DMS79 (cell line): Measurements from ENCODE around the gene SEPTIN5.

Experiments used
- DNase-seq: peaks from one replicate; lab custom pipeline; 2025; lab: John Stamatoyannopoulos, UW

SEPTIN5 gene

GRCh38 chr22:19760951-19761724 is 46.8 kb downstream of the SEPTIN5 start:
- DNase-seq = no peak

GRCh38 chr22:19761725-19762567 is 47.6 kb downstream of the SEPTIN5 start:
- DNase-seq = no peak

- no peak for DNase-seq
Measured at GRCh38 chr22:19762568-19763457, 48.5 kb downstream of the SEPTIN5 start.

GRCh38 chr22:19763458-19764298 is 49.4 kb downstream of the SEPTIN5 start:
- DNase-seq = no peak

GRCh38 chr22:19764299-19764593 is 49.9 kb downstream of the SEPTIN5 start:
- DNase-seq = no peak

- DNase-seq = no peak
Measured at GRCh38 chr22:19764636-19765476, 50.6 kb downstream of the SEPTIN5 start.

GRCh38 chr22:19765477-19766239 is 51.4 kb downstream of the SEPTIN5 start:
- DNase-seq = no peak

DNA sequence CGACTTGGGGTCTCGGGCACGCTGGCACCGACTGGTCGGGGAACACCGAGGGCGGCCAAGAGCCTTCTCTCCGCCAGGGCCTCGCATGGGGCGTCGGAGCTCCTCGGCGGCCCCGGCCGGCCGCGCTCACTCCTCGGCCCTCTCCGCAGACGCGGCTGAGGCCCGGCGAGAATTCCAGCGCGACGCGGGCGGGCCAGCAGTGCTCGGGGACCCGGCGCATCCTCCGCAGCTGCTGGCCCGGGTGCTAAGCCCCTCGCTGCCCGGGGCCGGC is 51.9 kb downstream of the SEPTIN5 start:
- no peak for DNase-seq

- DNase-seq = no peak
Measured at GRCh38 chr22:19766511-19767426, 52.5 kb downstream of the SEPTIN5 start.

DNA sequence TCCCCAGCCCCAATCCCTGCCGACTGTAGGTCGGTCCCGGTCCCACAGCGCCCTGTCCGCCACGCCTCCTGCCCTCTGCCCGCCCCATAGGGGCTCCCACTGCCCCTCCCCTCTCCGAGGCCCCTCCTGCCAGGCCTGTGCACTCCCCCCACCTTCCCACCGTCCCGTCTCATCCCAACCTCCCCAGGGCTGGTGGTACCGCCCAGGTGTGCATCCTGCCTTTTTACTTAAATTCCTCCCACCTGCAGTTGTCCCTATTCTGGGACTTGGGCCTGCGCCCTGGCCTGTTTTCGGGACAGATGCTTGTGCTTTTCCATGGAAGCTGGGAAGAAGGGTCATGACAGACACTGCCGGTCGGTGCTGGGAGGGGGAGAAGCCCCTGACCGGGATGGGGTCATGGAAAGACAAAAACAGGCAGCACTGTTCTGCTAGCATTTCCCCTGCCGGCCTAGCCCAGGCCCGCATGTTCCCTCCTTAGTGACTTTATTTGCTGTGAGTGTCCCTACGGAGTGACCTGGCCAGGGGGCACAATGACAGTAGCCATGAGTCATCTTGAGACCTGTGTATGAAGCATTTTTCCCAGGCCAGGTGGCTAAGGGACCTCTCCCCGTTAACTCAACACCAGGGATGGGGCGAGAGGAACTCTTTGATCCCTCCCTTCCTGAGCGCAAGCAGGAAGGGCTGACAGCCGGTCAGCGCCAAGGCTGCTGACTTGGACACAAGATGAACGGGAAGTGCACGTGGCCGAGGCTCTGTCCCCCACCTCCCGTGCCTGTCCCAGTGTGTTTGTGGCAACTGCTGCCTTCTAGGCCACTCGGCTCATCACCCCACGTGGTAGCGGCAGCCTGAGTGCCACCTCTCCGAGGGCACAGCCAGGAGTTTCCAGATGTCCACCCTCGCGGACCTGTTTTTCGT is 53.4 kb downstream of the SEPTIN5 start:
- DNase-seq = no peak

- DNase-seq = no peak
Measured at GRCh38 chr22:19769393-19769715, 55.1 kb downstream of the SEPTIN5 start.

DNA sequence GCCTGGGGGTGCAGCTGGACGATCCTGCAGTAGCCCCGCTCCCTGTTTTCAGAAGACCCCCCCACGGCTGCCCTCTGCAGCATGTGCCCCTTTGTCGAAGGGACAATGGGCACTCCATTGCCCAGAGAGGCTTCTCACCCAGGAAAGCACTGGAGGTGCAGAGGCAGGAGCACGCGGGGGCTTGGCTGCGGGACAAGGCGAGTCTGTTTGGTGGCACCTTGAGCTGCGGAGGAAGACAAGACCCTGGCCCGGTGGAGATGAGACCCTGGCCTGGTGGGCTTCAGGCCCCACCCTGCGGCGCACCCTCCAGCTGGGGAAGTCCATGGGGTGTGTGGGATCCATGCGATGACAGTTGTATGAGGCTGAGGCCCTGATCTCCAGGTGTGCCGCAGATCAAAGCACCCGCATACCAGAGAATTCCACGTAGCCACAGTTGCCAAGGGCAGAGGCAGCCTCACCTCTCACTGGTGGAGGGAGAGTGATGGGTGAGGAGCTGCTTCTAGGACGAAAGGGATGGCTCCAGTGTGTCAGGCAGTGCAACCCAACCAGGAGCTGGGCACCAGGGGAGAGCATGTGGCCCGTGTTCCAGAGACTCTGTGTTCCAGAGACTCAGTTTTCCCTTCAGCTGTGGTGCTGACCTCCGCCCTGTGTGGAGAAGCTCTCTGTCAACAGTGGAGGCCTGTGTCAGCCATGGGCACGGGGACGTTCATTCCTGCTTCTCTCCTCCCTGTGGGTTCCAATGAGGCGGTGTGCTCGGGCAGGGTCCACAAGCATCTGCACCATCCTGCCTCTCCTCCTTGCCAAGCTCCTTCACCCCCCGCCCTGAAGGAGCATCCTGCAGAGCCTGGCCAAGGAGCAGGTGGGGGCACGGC is 56.3 kb downstream of the SEPTIN5 start:
- DNase-seq = no peak

GRCh38 chr22:19772422-19772672 is 58.0 kb downstream of the SEPTIN5 start:
- DNase-seq = no peak
